H1 (cell line): ENCODE results near the gene MSN. TPM values are rescaled to one million over a fixed set of nuclear protein-coding genes. Genes with fewer than 3 reads are reported as not detected.

ENCODE experiments used
- CTCF ChIA-PET: fragments of 300-600 bp; sonication (Branson Sonifier 250); formaldehyde crosslinking; loops from one replicate; lab custom pipeline; 2021; ENCODE audit not compliant: partially characterized antibody; lab: Charles Lee
- POLR2A ChIA-PET: fragments of 300-600 bp; sonication (Branson Sonifier 250); formaldehyde crosslinking; loops from one replicate; lab custom pipeline; 2021; ENCODE audit warnings: inconsistent platforms; ENCODE audit not compliant: partially characterized antibody; lab: Charles Lee
- DNase-seq, 2 experiments: peaks; one replicate each; pipeline versions ENCODE4 v3.0.0 to v3.0.0-alpha.2; 2010 to 2022; ENCODE audit warnings: low spot score in 2 of 2, low read depth in 1 of 2, mixed read lengths in 1 of 2
- FAIRE-seq: peaks from 2 replicates; lab custom pipeline; 2011; peaks lifted over from hg19 to GRCh38; lab: Jason Lieb, UNC
- H2AFZ ChIP-seq: 2 replicates; pipeline ENCODE4 v1.8.1; 2012; ENCODE audit warnings: low read length, inconsistent platforms
- H2AK5ac ChIP-seq: 2 replicates; pipeline ENCODE4 v1.6.1; 2013; ENCODE audit warnings: low read depth, low read length
- H2BK120ac ChIP-seq: replicated peaks from 2 replicates; pipeline ENCODE3; 2013; ENCODE audit warnings: low read depth, low read length, inconsistent platforms
- H2BK12ac ChIP-seq: 2 replicates; pipeline ENCODE4 v1.6.1; 2013; ENCODE audit warnings: low read depth, low read length
- H2BK15ac ChIP-seq: 2 replicates; pipeline ENCODE4 v1.6.1; 2013; ENCODE audit warnings: low read length
- H2BK20ac ChIP-seq: 2 replicates; pipeline ENCODE4 v1.6.1; 2013; ENCODE audit warnings: low read length
- H2BK5ac ChIP-seq: 2 replicates; pipeline ENCODE4 v1.6.1; 2013; ENCODE audit warnings: low read depth, low read length
- H3K14ac ChIP-seq: 2 replicates; pipeline ENCODE4 v1.6.1; 2013; ENCODE audit warnings: inconsistent platforms; ENCODE audit not compliant: insufficient read length
- H3K18ac ChIP-seq: 2 replicates; pipeline ENCODE4 v1.6.1; 2013; ENCODE audit warnings: low read length; ENCODE audit errors: extremely low read depth
- H3K23ac ChIP-seq: 2 replicates; pipeline ENCODE4 v1.6.1; 2013; ENCODE audit warnings: inconsistent platforms; ENCODE audit not compliant: insufficient read length
- H3K23me2 ChIP-seq: 2 replicates; pipeline ENCODE4 v1.6.1; 2013; ENCODE audit warnings: low read depth, low read length
- H3K27ac ChIP-seq: 2 replicates; pipeline ENCODE4 v1.6.1; 2011; ENCODE audit warnings: low read depth, low read length, inconsistent platforms
- H3K27me3 ChIP-seq, 4 experiments: replicated peaks in 1 of 4; 1 replicate in 1 of 4; 2 replicates in 3 of 4; pipeline versions ENCODE4 v1.6.1 to v1.8.1; 2011 to 2013; ENCODE audit warnings: low read length in 3 of 4, mild to moderate bottlenecking in 3 of 4, inconsistent platforms in 2 of 4, mixed read lengths in 2 of 4, moderate library complexity in 1 of 4; ENCODE audit not compliant: control insufficient read depth in 3 of 4, insufficient read depth in 3 of 4; ENCODE audit errors: extremely low read depth in 1 of 4
- H3K36me3 ChIP-seq, 4 experiments: 2 replicates each; pipeline versions ENCODE4 v1.6.1 to v1.8.1; 2011 to 2013; ENCODE audit warnings: mild to moderate bottlenecking in 4 of 4, low read length in 3 of 4, moderate library complexity in 2 of 4, control low read depth in 1 of 4, inconsistent platforms in 1 of 4; ENCODE audit not compliant: insufficient read depth in 4 of 4, control insufficient read depth in 2 of 4
- H3K4ac ChIP-seq: replicated peaks from 2 replicates; pipeline ENCODE3; 2013; ENCODE audit warnings: low read length, low read depth, mixed read lengths, inconsistent platforms; ENCODE audit not compliant: insufficient read length
- H3K4me1 ChIP-seq, 4 experiments: replicated peaks in 1 of 4; 1 replicate in 1 of 4; 2 replicates in 3 of 4; pipeline versions ENCODE4 v1.6.1 to v1.8.1; 2011 to 2013; ENCODE audit warnings: low read length in 3 of 4, inconsistent platforms in 2 of 4, mixed read lengths in 1 of 4; ENCODE audit not compliant: insufficient read depth in 4 of 4, control insufficient read depth in 3 of 4
- H3K4me2 ChIP-seq, 2 experiments: 2 replicates each; pipeline versions ENCODE4 v1.6.1 to v1.8.1; 2011 to 2013; ENCODE audit warnings: low read depth in 2 of 2, low read length in 2 of 2, control low read depth in 1 of 2, inconsistent platforms in 1 of 2, mild to moderate bottlenecking in 1 of 2; ENCODE audit not compliant: insufficient read depth in 1 of 2
- H3K4me3 ChIP-seq, 4 experiments: fragments of 200-600, 300-600 bp in 1 of 4; sonication (generic), shearing (Covaris generic), sonication (Bioruptor Twin) in 1 of 4; 2 replicates each; pipeline versions ENCODE4 v1.5.1 to v1.8.1; 2011 to 2016; ENCODE audit warnings: low read length in 4 of 4, low read depth in 3 of 4, control low read depth in 2 of 4, inconsistent platforms in 2 of 4, mild to moderate bottlenecking in 2 of 4, mixed read lengths in 1 of 4, moderate library complexity in 1 of 4; ENCODE audit not compliant: insufficient read depth in 2 of 4; ENCODE audit errors: extremely low read depth in 1 of 4
- H3K56ac ChIP-seq: replicated peaks from 2 replicates; pipeline ENCODE3; 2013; ENCODE audit warnings: low read depth, mild to moderate bottlenecking, mixed read lengths, low read length, inconsistent platforms; ENCODE audit not compliant: insufficient read length
- H3K79me1 ChIP-seq: 2 replicates; pipeline ENCODE4 v1.6.1; 2013; ENCODE audit warnings: low read depth, low read length, control low read depth
- H3K79me2 ChIP-seq, 2 experiments: 2 replicates each; pipeline versions ENCODE4 v1.6.1 to v1.8.1; 2012 to 2013; ENCODE audit warnings: low read length in 2 of 2, mild to moderate bottlenecking in 2 of 2, inconsistent platforms in 1 of 2; ENCODE audit not compliant: insufficient read depth in 2 of 2, control insufficient read depth in 1 of 2
- H3K9ac ChIP-seq, 4 experiments: replicated peaks in 1 of 4; 1 replicate in 1 of 4; 2 replicates in 3 of 4; pipeline versions ENCODE4 v1.6.1 to v1.8.1; 2011 to 2013; ENCODE audit warnings: low read depth in 3 of 4, low read length in 3 of 4, control low read depth in 2 of 4, mild to moderate bottlenecking in 2 of 4, moderate library complexity in 2 of 4, inconsistent platforms in 1 of 4; ENCODE audit errors: extremely low read depth in 1 of 4
- H3K9me3 ChIP-seq, 2 experiments: 2 replicates each; pipeline versions ENCODE4 v1.6.1 to v1.8.1; 2012 to 2013; ENCODE audit warnings: mild to moderate bottlenecking in 2 of 2, moderate library complexity in 2 of 2, control low read depth in 1 of 2, inconsistent platforms in 1 of 2, low read depth in 1 of 2, low read length in 1 of 2, mixed read lengths in 1 of 2; ENCODE audit not compliant: insufficient read depth in 2 of 2
- H4K20me1 ChIP-seq, 2 experiments: replicated peaks in 1 of 2; 2 replicates each; pipeline versions ENCODE3 to v1.8.1; 2011 to 2013; ENCODE audit warnings: inconsistent platforms in 2 of 2, low read length in 2 of 2, mild to moderate bottlenecking in 1 of 2; ENCODE audit not compliant: insufficient read depth in 2 of 2, control insufficient read depth in 1 of 2
- H4K5ac ChIP-seq: 2 replicates; pipeline ENCODE4 v1.6.1; 2013; ENCODE audit warnings: low read length, low read depth, mixed read lengths, inconsistent platforms; ENCODE audit not compliant: insufficient read length
- H4K8ac ChIP-seq: 2 replicates; pipeline ENCODE4 v1.8.0; 2013; ENCODE audit warnings: mild to moderate bottlenecking, moderate library complexity, low read length, inconsistent platforms; ENCODE audit not compliant: insufficient read depth; ENCODE audit errors: extremely low read depth
- H4K91ac ChIP-seq: replicated peaks from 2 replicates; pipeline ENCODE3; 2013; ENCODE audit warnings: low read length, mixed read lengths, inconsistent platforms; ENCODE audit not compliant: insufficient read length
- CBX8 ChIP-seq: fragments of 300-800, 300-1000 bp; sonication (generic); IDR thresholded peaks from 2 replicates; pipeline ENCODE4 v1.7.1; 2016; ENCODE audit warnings: low read depth, low read length, borderline replicate concordance
- CHD2 ChIP-seq: IDR thresholded peaks from 2 replicates; pipeline ENCODE4 v1.6.1; 2012; ENCODE audit warnings: low read length, improper control_type of control experiment
- CTCF ChIP-seq, 3 experiments: IDR thresholded peaks; 1 replicate in 2 of 3; 2 replicates in 1 of 3; pipeline versions ENCODE4 v1.5.1 to v1.6.1; 2011; ENCODE audit warnings: low read length in 3 of 3, mild to moderate bottlenecking in 3 of 3, inconsistent platforms in 2 of 3, low read depth in 1 of 3, moderate library complexity in 1 of 3; ENCODE audit not compliant: insufficient read depth in 1 of 3; ENCODE audit errors: control extremely low read depth in 1 of 3
- GABPA ChIP-seq: IDR thresholded peaks from 2 replicates; pipeline ENCODE4 v1.6.1; 2011; ENCODE audit warnings: mild to moderate bottlenecking, low read length, moderate library complexity, borderline replicate concordance; ENCODE audit not compliant: insufficient read depth
- KDM4A ChIP-seq: IDR thresholded peaks from one replicate; pipeline ENCODE4 v1.7.1; 2012; ENCODE audit warnings: low read depth, mild to moderate bottlenecking, moderate library complexity, low read length, inconsistent platforms; ENCODE audit not compliant: severe bottlenecking
- NANOG ChIP-seq: IDR thresholded peaks from 2 replicates; pipeline ENCODE4 v1.6.1; 2011; ENCODE audit warnings: low read length, low read depth, mild to moderate bottlenecking, inconsistent platforms; ENCODE audit not compliant: insufficient read depth, poor library complexity, severe bottlenecking
- RXRA ChIP-seq: IDR thresholded peaks from 2 replicates; pipeline ENCODE4 v1.6.1; 2011; ENCODE audit warnings: low read depth, mild to moderate bottlenecking, low read length, moderate library complexity; ENCODE audit not compliant: insufficient read depth
- SP2 ChIP-seq: IDR thresholded peaks from 2 replicates; pipeline ENCODE4 v1.6.1; 2012; ENCODE audit warnings: mild to moderate bottlenecking, low read length, inconsistent platforms
- TAF1 ChIP-seq: IDR thresholded peaks from 2 replicates; pipeline ENCODE4 v1.6.1; 2011; ENCODE audit warnings: mild to moderate bottlenecking, low read depth, low read length
- TBP ChIP-seq: IDR thresholded peaks from 2 replicates; pipeline ENCODE4 v1.6.1; 2011; ENCODE audit warnings: low read depth, low read length, improper control_type of control experiment
- YY1 ChIP-seq: IDR thresholded peaks from 2 replicates; pipeline ENCODE4 v1.6.1; 2011; ENCODE audit warnings: low read depth, mild to moderate bottlenecking, low read length
- WGBS, 2 experiments: shearing (Covaris generic) in 1 of 2; methylation state at CpG; one replicate each; pipeline versions ENCODE4 v1.1.6 to v1.1.7; 2013 to 2015; ENCODE audit warnings: low lambda C conversion rate in 2 of 2, mixed read lengths in 2 of 2, inconsistent platforms in 1 of 2, low coverage in 1 of 2, missing lambda C conversion rate in 1 of 2; ENCODE audit not compliant: insufficient replicate concordance in 2 of 2, insufficient coverage in 1 of 2, insufficient read length in 1 of 2; ENCODE audit errors: extremely low coverage in 1 of 2, missing lambda C conversion rate in 1 of 2; 5-methylcytosine and 5-hydroxymethylcytosine counted together
- polyA plus RNA-seq, 7 experiments: library from polyadenylated mRNA; depleted of rRNA in 3 of 7; stranded (reverse) in 5 of 7; unstranded in 2 of 7; fragments of >200 nt in 5 of 7; fragments of 200-250 nt in 2 of 7; gene quantifications; 1 replicate in 5 of 7; 2 replicates in 1 of 7; 4 replicates in 1 of 7; pipeline versions ENCODE4 v1.2.1 to v1.2.3, GENCODE V29; 2011 to 2013; ENCODE audit warnings: missing spikeins in 2 of 7, mixed read lengths in 2 of 7
- total RNA-seq: library from RNA; stranded (reverse); fragmentation: NEBNext Ultra II Directional; extraction: Animal tissue kit (Norgen Biotek cat#: 25700); gene quantifications from 2 replicates; pipeline ENCODE4 v1.2.1, GENCODE V29; 2021

The MSN gene
- total and polyA plus RNA-seq, 2 of the 8 experiments (the other 6 are each of a cell fraction or from before 2014, with no cell fraction given), result 112 to 133 TPM

GRCh38 chrX:65744965-65745364 is 77.5 kb downstream of the MSN start:
- Histone ChIP-seq H2BK20ac (no peak overlapping the region), H3K27me3 (no peaks in the 10 kb centered on the region), H2AFZ (no peak overlapping the region), H3K36me3 (peaks cover 0 to 7% (median 2%) of the 10 kb centered on the region in 4 experiments; a peak in 3 of 8 replicates), H2BK5ac (no peak overlapping the region), H2BK12ac (no peak overlapping the region), H3K23me2 (no peaks in the 10 kb centered on the region), H4K8ac (no peak overlapping the region), H3K14ac (no peak overlapping the region), H3K9me3 (no peaks in the 10 kb centered on the region), H3K18ac (no peak overlapping the region), H3K9ac (no peak overlapping the region), H3K4me2 (no peak overlapping the region), H3K4me1 (no peaks in the 10 kb centered on the region), H3K79me1 (no peaks in the 10 kb centered on the region), H3K79me2 (no peaks in the 10 kb centered on the region), H3K4ac (no peak overlapping the region), H2BK15ac (no peak overlapping the region), H3K23ac (no peak overlapping the region), H3K27ac (no peak overlapping the region), H2BK120ac (no peak overlapping the region), H4K20me1 (no peaks in the 10 kb centered on the region), H2AK5ac (no peak overlapping the region), H3K4me3 (no peak overlapping the region), H4K5ac (no peak overlapping the region), H3K56ac (no peak overlapping the region), H4K91ac (no peak overlapping the region)
- FAIRE-seq (no peak), DNase-seq (no peak)
- ChIA-PET POLR2A (interaction anchor here (1.2 kb wide), 1 partner anchor 165 kb away, joined by 3 read pairs; no protein-coding TSS in a partner anchor), CTCF (no interaction called here)
- 100% methylated on average over 1 of the region's 1 CpG; no CpG with 5 or more reads in 1 of the 2 experiments for WGBS, 2 experiments
- TF ChIP-seq YY1, result no peak
- no peak for TF ChIP-seq GABPA
- TF ChIP-seq CBX8, result no peak
- TF ChIP-seq KDM4A, result no peak
- TF ChIP-seq CTCF (IDR thresholded peaks at IDR 0.05; ENCODE audit: control extremely low read depth in 1 of 3, insufficient read depth in 1 of 3, low read depth in 1 of 3, low read length in 3 of 3), result no peak
- TF ChIP-seq TBP, result no peak
- TF ChIP-seq RXRA, result no peak
- no peak for TF ChIP-seq NANOG
- TF ChIP-seq SP2, result no peak
- no peak for TF ChIP-seq CHD2
- no peak for TF ChIP-seq TAF1
